SJCRH30 (cell line): Measurements from ENCODE around the gene CLDN8. TPM values are rescaled to one million over a fixed set of nuclear protein-coding genes. Genes with fewer than 3 reads are reported as not detected.

Experiments used
- DNase-seq, 2 experiments: peaks; one replicate each; pipeline ENCODE4 v3.0.0-alpha.2; 2015 to 2020
- H3K27ac ChIP-seq: fragments of 250-450 bp; sonication (Bioruptor Pico); 2 replicates; pipeline ENCODE4 v1.5.1; 2020; ENCODE audit warnings: mild to moderate bottlenecking, moderate library complexity
- H3K27me3 ChIP-seq: fragments of 250-450 bp; sonication (Bioruptor Pico); 2 replicates; pipeline ENCODE4 v1.5.1; 2020; ENCODE audit warnings: mild to moderate bottlenecking, moderate library complexity
- H3K36me3 ChIP-seq: fragments of 250-450 bp; sonication (Bioruptor Pico); 2 replicates; pipeline ENCODE4 v1.5.1; 2020; ENCODE audit warnings: mild to moderate bottlenecking, moderate library complexity
- H3K4me1 ChIP-seq: fragments of 250-450 bp; sonication (Bioruptor Pico); 2 replicates; pipeline ENCODE4 v1.5.1; 2020; ENCODE audit warnings: mild to moderate bottlenecking, moderate library complexity
- H3K4me3 ChIP-seq: fragments of 250-450 bp; sonication (Bioruptor Pico); 2 replicates; pipeline ENCODE4 v1.5.1; 2020; ENCODE audit warnings: mild to moderate bottlenecking, moderate library complexity
- H3K9me3 ChIP-seq: fragments of 250-450 bp; sonication (Bioruptor Pico); replicated peaks from 2 replicates; pipeline ENCODE4 v1.5.1; 2020; ENCODE audit warnings: mild to moderate bottlenecking, moderate library complexity
- total RNA-seq: library from RNA; depleted of rRNA; stranded (reverse); fragments of >200 nt; shearing (Covaris generic); gene quantifications from 2 replicates; pipeline ENCODE4 v1.2.3, GENCODE V29; 2014

CLDN8 gene
- total RNA-seq, 1 experiment from 2014 or later = not detected

- H3K36me3 ChIP-seq = no peaks in the 10 kb centered on the region
- H3K27ac ChIP-seq = no peak overlapping the region
- H3K9me3 ChIP-seq = no peaks in the 10 kb centered on the region
- DNase-seq = no peak
- H3K4me1 ChIP-seq = no peaks in the 10 kb centered on the region
- no peak overlapping the region for H3K4me3 ChIP-seq
- H3K27me3 ChIP-seq = no peaks in the 10 kb centered on the region
Measured at GRCh38 chr21:30227633-30228404, 11.9 kb upstream of the CLDN8 start.

GRCh38 chr21:30227128-30227527 is 11.2 kb upstream of the CLDN8 start:
- Histone ChIP-seq H3K36me3 (no peaks in the 10 kb centered on the region), H3K27ac (no peak overlapping the region), H3K4me1 (no peaks in the 10 kb centered on the region), H3K27me3 (no peaks in the 10 kb centered on the region), H3K4me3 (no peak overlapping the region), H3K9me3 (no peaks in the 10 kb centered on the region)
- DNase-seq = no peak

- Histone ChIP-seq H3K9me3 (no peaks in the 10 kb centered on the region), H3K36me3 (no peaks in the 10 kb centered on the region), H3K27me3 (no peaks in the 10 kb centered on the region), H3K4me3 (no peak overlapping the region), H3K4me1 (no peaks in the 10 kb centered on the region), H3K27ac (no peak overlapping the region)
- no peak for DNase-seq
Measured at GRCh38 chr21:30223596-30223995, 7.7 kb upstream of the CLDN8 start.

- no peak overlapping the region for H3K4me3 ChIP-seq
Measured at GRCh38 chr21:30222724-30223123, 6.8 kb upstream of the CLDN8 start.

GRCh38 chr21:30211071-30211470 is 4.8 kb downstream of the CLDN8 start:
- H3K27me3 ChIP-seq = no peaks in the 10 kb centered on the region; the same call in 1 of the 2 replicates
- H3K27ac ChIP-seq = no peak overlapping the region
- DNase-seq = no peak
- no peaks in the 10 kb centered on the region for H3K36me3 ChIP-seq
- H3K4me1 ChIP-seq = no peaks in the 10 kb centered on the region
- no peaks in the 10 kb centered on the region for H3K9me3 ChIP-seq
- H3K4me3 ChIP-seq = no peak overlapping the region

More at GRCh38 chr21:30222724-30223123, 6.8 kb upstream of the CLDN8 start:
- Histone ChIP-seq H3K4me1 (no peaks in the 10 kb centered on the region), H3K27me3 (no peaks in the 10 kb centered on the region), H3K36me3 (no peaks in the 10 kb centered on the region), H3K27ac (no peak overlapping the region), H3K9me3 (no peaks in the 10 kb centered on the region)
- no peak for DNase-seq

GRCh38 chr21:30209601-30210000 is 6.3 kb downstream of the CLDN8 start:
- Histone ChIP-seq H3K27me3 (no peaks in the 10 kb centered on the region; the same call in 1 of the 2 replicates), H3K9me3 (no peaks in the 10 kb centered on the region), H3K4me1 (no peaks in the 10 kb centered on the region), H3K4me3 (no peak overlapping the region), H3K27ac (no peak overlapping the region), H3K36me3 (no peaks in the 10 kb centered on the region)
- DNase-seq = no peak

- Histone ChIP-seq H3K4me3 (no peak overlapping the region), H3K36me3 (no peaks in the 10 kb centered on the region), H3K27ac (no peak overlapping the region), H3K27me3 (no peaks in the 10 kb centered on the region), H3K4me1 (no peaks in the 10 kb centered on the region), H3K9me3 (no peaks in the 10 kb centered on the region)
- DNase-seq = no peak
Measured at GRCh38 chr21:30207252-30207579, 8.7 kb downstream of the CLDN8 start.

- no peak for DNase-seq
- H3K36me3 ChIP-seq = no peaks in the 10 kb centered on the region
- no peaks in the 10 kb centered on the region for H3K4me1 ChIP-seq
- H3K4me3 ChIP-seq = no peak overlapping the region
- no peaks in the 10 kb centered on the region for H3K9me3 ChIP-seq
- no peaks in the 10 kb centered on the region for H3K27me3 ChIP-seq
- no peak overlapping the region for H3K27ac ChIP-seq
Measured at GRCh38 chr21:30206551-30207251, 9.2 kb downstream of the CLDN8 start.

GRCh38 chr21:30200000-30200399 is 15.9 kb downstream of the CLDN8 start:
- Histone ChIP-seq H3K27me3 (no peaks in the 10 kb centered on the region), H3K36me3 (no peaks in the 10 kb centered on the region)
- DNase-seq = no peak

GRCh38 chr21:30194701-30195299 is 21.1 kb downstream of the CLDN8 start:
- Histone ChIP-seq H3K4me3 (no peak overlapping the region), H3K27me3 (no peaks in the 10 kb centered on the region), H3K4me1 (no peaks in the 10 kb centered on the region), H3K27ac (no peak overlapping the region), H3K9me3 (no peaks in the 10 kb centered on the region), H3K36me3 (no peaks in the 10 kb centered on the region)
- peak; percentile 31 to 66 for DNase-seq

More at GRCh38 chr21:30200000-30200399, 15.9 kb downstream of the CLDN8 start:
- no peak overlapping the region for H3K27ac ChIP-seq
- no peaks in the 10 kb centered on the region for H3K9me3 ChIP-seq
- H3K4me3 ChIP-seq = no peak overlapping the region
- no peaks in the 10 kb centered on the region for H3K4me1 ChIP-seq

GRCh38 chr21:30193201-30193600 is 22.7 kb downstream of the CLDN8 start:
- peaks cover 3% of the 10 kb centered on the region; the same call in 1 of the 2 replicates for H3K27me3 ChIP-seq
- no peak overlapping the region for H3K4me3 ChIP-seq
- H3K4me1 ChIP-seq = no peaks in the 10 kb centered on the region
- no peaks in the 10 kb centered on the region for H3K36me3 ChIP-seq
- no peak for DNase-seq
- H3K9me3 ChIP-seq = no peaks in the 10 kb centered on the region
- H3K27ac ChIP-seq = no peak overlapping the region

- Histone ChIP-seq H3K4me3 (no peak overlapping the region), H3K9me3 (no peaks in the 10 kb centered on the region), H3K36me3 (no peaks in the 10 kb centered on the region), H3K4me1 (no peaks in the 10 kb centered on the region), H3K27me3 (peaks cover 3% of the 10 kb centered on the region; the same call in 1 of the 2 replicates), H3K27ac (no peak overlapping the region)
- DNase-seq = no peak
Measured at GRCh38 chr21:30190554-30190953, 25.3 kb downstream of the CLDN8 start.

- DNase-seq = no peak
- no peaks in the 10 kb centered on the region for H3K4me1 ChIP-seq
- no peaks in the 10 kb centered on the region for H3K9me3 ChIP-seq
- no peak overlapping the region for H3K4me3 ChIP-seq
- H3K27ac ChIP-seq = no peak overlapping the region
- H3K36me3 ChIP-seq = no peaks in the 10 kb centered on the region
- H3K27me3 ChIP-seq = peaks cover 3% of the 10 kb centered on the region; the same call in 1 of the 2 replicates
Measured at GRCh38 chr21:30189773-30190172, 26.1 kb downstream of the CLDN8 start.

GRCh38 chr21:30186242-30186641 is 29.7 kb downstream of the CLDN8 start:
- H3K36me3 ChIP-seq = no peaks in the 10 kb centered on the region
- no peak for DNase-seq
- no peaks in the 10 kb centered on the region for H3K4me1 ChIP-seq
- no peak overlapping the region for H3K27ac ChIP-seq
- H3K9me3 ChIP-seq = no peaks in the 10 kb centered on the region
- no peak overlapping the region for H3K4me3 ChIP-seq
- peaks cover 3% of the 10 kb centered on the region; the same call in 1 of the 2 replicates for H3K27me3 ChIP-seq

- no peaks in the 10 kb centered on the region for H3K36me3 ChIP-seq
- H3K4me3 ChIP-seq = no peak overlapping the region
- H3K9me3 ChIP-seq = no peaks in the 10 kb centered on the region
- no peak for DNase-seq
- H3K4me1 ChIP-seq = no peaks in the 10 kb centered on the region
- no peak overlapping the region for H3K27ac ChIP-seq
- no peaks in the 10 kb centered on the region for H3K27me3 ChIP-seq
Measured at GRCh38 chr21:30168086-30168485, 47.8 kb downstream of the CLDN8 start.
